GM12873 (cell line): ENCODE measurements around the gene IL7R.

Experiments used
- CTCF ChIP-seq: IDR thresholded peaks from 2 replicates; pipeline ENCODE4 v1.5.1; 2012; ENCODE audit warnings: low read depth, mild to moderate bottlenecking, moderate library complexity, low read length, control low read depth; ENCODE audit not compliant: insufficient read depth; ENCODE audit errors: missing control alignments

IL7R gene

GRCh38 chr5:35854248-35854647, 2.4 kb upstream of the IL7R start:
- TF ChIP-seq CTCF: no peak

GRCh38 chr5:35855187-35855586, 1.5 kb upstream of the IL7R start:
- no peak for TF ChIP-seq CTCF

GRCh38 chr5:35857606-35858205, 1.0 kb downstream of the IL7R start:
- TF ChIP-seq CTCF: no peak

GRCh38 chr5:35859101-35859661, 2.5 kb downstream of the IL7R start:
- no peak for TF ChIP-seq CTCF

- TF ChIP-seq CTCF: no peak
These were observed 4.0 kb downstream of the IL7R start for GRCh38 chr5:35860686-35861085.

- no peak for TF ChIP-seq CTCF
These were observed 5.0 kb downstream of the IL7R start for GRCh38 chr5:35861718-35862117.

GRCh38 chr5:35862126-35862525, 5.4 kb downstream of the IL7R start:
- TF ChIP-seq CTCF: no peak
